T-helper 2 cell (primary cell): Measurements from ENCODE around the gene TSC2.
"Not testable (repeated sequence)": the region's sequence is repeated elsewhere in the genome, so short reads cannot be mapped to it uniquely, and the experiment has no call there.

Experiments used
- DNase-seq, 5 experiments: peaks; one replicate each; pipeline versions ENCODE4 v3.0.0 to v3.0.0-alpha.2; 2012 to 2022

Gene TSC2

GRCh38 chr16:2031081-2031577 lies 16.7 kb upstream of the TSC2 start:
- no peak for DNase-seq

- no peak for DNase-seq
Measured at GRCh38 chr16:2032285-2033056, 15.3 kb upstream of the TSC2 start.

GRCh38 chr16:2033057-2033908 lies 14.5 kb upstream of the TSC2 start:
- no peak for DNase-seq

- not testable (repeated sequence) for DNase-seq
Measured at GRCh38 chr16:2033909-2034695, 13.7 kb upstream of the TSC2 start.

DNA sequence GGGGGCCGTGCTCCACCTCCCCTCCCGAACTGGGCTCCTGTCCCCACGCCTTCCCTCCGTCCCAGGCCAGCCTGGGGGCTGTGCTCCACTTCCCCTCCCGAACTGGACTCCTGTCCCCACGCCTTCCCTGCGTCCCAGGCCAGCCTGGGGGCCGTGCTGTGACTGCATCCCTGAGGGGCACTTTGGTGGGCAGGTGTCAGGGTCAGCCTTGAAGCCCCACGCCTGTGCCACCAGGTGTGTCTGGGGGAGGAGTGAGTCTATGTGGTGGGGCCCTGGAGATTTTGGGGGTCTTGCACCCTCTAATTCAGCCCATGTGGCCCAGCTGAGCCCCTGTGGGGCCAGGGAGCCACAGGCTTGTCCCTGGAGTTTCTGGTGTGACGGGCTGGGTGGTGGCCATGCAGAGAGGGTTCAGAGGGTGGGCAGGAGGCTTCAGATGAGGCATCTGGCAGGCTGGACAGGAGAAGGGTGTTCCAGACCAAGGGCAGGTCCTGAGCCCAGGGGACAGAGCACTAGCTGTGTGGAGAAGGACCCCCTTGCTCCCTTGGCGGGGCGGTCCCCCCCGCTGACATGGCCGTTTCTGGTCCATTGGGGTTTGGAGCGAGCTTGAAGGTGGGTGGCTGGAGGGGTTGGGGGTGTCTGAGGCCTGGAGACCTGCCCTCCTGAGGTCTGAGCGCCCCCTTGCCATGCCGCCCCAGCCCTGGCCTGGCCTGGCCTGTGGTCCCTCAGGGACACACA lies 12.9 kb upstream of the TSC2 start:
- DNase-seq: no peak

GRCh38 chr16:2035431-2036199 lies 12.2 kb upstream of the TSC2 start:
- no peak for DNase-seq

GRCh38 chr16:2036200-2036966 lies 11.4 kb upstream of the TSC2 start:
- DNase-seq: no peak

GRCh38 chr16:2037115-2037514 lies 10.7 kb upstream of the TSC2 start:
- no peak for DNase-seq

- DNase-seq: no peak
Measured at GRCh38 chr16:2037647-2038381, 10.0 kb upstream of the TSC2 start.

- DNase-seq: no peak
Measured at GRCh38 chr16:2038382-2039231, 9.2 kb upstream of the TSC2 start.

DNA sequence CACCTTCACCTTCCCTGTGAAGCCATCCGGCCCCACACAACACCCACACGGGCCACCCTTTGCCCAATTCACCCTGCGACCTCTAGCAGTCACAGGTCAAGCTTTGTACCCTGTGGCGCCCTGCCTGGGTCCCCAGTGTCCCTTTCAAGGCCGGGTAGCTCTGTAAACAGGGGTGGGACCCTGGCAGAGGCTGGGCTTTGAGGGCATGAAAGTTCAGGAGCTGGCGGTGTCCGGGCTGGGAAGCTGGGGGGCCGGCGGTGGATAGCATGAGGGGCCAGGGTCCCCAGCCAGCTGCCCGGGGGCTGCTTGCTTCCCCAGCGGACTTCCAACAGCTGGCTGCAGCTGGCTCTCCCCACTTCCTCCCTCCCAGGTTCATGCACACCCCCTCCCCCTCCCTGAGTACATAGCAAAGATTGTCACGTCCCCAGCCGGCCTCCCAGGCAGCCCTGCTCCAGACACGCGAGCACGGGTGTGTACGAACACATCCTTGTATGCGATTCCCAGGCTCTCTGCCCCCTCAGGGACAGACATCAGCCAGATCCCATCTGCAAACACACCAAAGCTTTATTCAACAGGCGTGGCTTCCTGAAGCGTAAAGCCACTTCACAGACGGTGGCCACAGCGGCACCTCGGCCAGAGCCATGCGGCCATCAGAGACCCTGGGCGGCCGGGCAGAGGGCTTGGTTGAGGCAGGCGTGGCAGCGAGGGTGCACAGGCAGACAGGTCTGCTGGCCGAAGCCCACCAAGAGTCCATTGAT lies 8.3 kb upstream of the TSC2 start:
- DNase-seq: no peak

DNA sequence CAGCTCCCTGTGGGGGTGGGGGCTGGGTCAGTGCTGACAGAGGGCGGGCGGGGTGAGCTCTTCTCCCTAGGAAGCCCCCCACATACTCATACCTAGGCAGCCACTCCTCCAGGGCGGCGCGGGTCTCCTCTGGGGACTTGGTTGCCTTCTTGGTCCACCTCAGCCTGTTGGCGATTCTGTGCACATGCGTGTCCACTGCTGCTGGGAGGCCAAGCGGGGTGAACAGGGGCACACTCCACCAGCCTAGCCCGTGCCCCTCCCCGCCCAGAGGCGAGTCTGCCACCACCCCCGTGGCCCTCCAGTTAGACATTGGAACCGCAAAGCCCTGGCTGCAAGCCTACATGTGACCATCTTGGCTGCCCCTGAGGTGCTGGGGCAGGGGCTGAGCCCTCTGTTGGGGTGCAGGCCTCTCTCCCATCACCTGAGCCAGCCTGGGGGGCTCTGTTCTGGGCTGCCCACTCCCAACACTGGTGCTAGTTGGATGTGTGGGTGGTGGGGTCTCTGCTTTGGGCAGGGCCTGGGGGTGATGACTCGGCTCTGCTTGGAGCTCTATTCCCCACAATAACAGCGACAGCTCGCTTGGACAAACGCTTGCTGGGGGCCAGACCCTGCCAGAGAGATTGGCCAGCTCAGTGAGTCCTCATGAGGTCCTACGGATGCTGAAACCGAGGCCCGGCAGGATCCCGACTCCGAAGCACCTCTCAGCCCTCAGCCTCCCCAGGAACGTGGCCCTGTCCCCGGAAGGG lies 7.6 kb upstream of the TSC2 start:
- no peak for DNase-seq

GRCh38 chr16:2040787-2041522 lies 6.8 kb upstream of the TSC2 start:
- no peak for DNase-seq

- no peak for DNase-seq
Measured at GRCh38 chr16:2042171-2042985, 5.4 kb upstream of the TSC2 start.

GRCh38 chr16:2042986-2043666 lies 4.7 kb upstream of the TSC2 start:
- no peak for DNase-seq
